Superior temporal gyrus (tissue), 1 donor: ENCODE data around the gene MKX.

Source experiments
- DNase-seq: peaks from one replicate; pipeline ENCODE4 v3.0.0-alpha.2; 2016; ENCODE audit errors: extremely low spot score

The MKX gene

GRCh38 chr10:27646604-27647175 is 98.9 kb downstream of the MKX start:
- no peak for DNase-seq

DNA sequence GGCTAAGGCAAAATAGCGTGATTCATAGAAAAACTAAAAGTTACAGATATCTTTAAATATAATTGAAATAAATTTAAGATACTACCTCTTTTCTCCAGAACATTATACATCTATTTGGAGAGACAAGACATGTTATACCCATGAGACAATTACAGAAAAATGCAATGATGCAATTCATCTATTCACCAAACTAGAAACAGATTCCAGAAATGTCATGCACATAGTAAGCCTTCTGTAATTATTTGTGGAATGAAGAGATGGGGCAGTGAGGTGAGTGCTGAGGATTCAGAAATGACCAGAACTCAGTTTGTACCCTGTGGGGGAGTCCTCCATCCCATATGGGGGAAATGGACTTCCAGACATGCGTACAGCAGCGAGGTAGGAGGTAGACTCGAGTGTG is 99.4 kb downstream of the MKX start:
- DNase-seq: no peak

- no peak for DNase-seq
Observed at GRCh38 chr10:27644307-27644939, 101.2 kb downstream of the MKX start.

- DNase-seq: no peak
Observed at GRCh38 chr10:27643301-27643700, 102.3 kb downstream of the MKX start.

DNA sequence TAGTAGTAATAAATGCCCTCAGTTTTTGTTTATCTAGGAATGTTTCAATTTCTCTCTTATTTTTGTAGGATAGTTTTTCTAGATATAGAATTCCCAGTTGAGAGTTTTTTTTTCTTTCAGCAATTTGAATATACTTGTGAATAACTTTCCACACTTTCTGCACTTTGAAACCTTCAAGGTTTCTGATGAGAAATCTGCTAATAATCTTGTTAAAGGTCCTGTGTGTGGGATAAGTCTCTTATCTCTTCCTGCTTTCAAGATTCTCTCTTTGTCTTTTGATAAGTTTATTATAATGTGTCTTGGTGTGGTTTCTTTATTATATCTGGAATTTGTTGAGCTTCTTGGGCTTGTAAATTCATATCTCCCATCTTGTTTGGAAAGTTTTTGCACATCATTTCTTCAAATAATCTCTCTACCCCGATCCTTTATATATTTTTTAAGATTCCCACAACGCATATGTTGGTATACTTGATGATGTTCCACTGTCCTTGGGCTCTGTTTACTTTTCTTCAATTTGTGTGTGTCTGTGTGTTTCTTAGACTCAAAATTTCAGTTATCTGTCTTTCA is 103.5 kb downstream of the MKX start:
- DNase-seq: no peak

GRCh38 chr10:27638071-27638750 is 107.4 kb downstream of the MKX start:
- DNase-seq: no peak

- DNase-seq: no peak
Observed at GRCh38 chr10:27637601-27638000, 108.0 kb downstream of the MKX start.

- no peak for DNase-seq
Observed at GRCh38 chr10:27636816-27637215, 108.8 kb downstream of the MKX start.

- no peak for DNase-seq
Observed at GRCh38 chr10:27635699-27636270, 109.8 kb downstream of the MKX start.

GRCh38 chr10:27635290-27635689 is 110.3 kb downstream of the MKX start:
- DNase-seq: no peak

DNA sequence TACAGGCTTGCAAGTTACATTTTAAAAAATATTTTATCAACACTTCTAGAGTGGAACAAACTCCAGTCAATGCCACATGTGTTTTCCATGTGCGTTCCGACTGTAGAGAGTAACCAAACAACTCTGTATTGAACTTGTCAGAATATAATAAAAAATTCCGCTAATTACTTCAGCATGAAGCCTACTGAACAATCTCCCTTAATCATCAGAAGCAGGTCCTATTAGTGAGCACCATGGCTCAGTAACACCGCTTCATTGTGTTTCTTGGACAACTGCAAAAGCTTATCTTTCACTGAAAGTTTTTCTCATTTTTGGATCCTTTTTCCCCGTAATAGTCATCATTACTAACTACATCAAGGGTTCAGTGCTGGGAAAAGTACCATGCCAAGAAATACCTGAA is 117.0 kb downstream of the MKX start:
- DNase-seq: no peak

DNA sequence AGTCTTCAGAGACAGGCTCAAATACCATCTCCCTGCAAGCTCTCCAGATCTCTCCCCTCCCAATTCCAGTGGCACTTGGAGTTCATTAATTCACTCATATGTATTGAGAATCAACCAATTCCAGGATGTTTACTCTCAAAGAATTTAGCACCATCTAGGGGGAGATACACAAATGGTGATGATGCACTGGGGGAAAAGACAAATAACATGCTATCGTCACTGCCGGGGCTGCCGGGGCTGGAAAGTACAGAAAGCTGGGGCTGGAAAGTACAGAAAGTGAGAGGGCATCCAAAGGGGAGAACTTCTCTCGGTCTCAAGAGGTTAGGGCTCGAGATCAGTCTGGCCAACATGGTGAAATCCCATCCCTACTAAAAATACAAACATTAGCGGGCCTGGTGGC is 118.7 kb downstream of the MKX start:
- DNase-seq: no peak

DNA sequence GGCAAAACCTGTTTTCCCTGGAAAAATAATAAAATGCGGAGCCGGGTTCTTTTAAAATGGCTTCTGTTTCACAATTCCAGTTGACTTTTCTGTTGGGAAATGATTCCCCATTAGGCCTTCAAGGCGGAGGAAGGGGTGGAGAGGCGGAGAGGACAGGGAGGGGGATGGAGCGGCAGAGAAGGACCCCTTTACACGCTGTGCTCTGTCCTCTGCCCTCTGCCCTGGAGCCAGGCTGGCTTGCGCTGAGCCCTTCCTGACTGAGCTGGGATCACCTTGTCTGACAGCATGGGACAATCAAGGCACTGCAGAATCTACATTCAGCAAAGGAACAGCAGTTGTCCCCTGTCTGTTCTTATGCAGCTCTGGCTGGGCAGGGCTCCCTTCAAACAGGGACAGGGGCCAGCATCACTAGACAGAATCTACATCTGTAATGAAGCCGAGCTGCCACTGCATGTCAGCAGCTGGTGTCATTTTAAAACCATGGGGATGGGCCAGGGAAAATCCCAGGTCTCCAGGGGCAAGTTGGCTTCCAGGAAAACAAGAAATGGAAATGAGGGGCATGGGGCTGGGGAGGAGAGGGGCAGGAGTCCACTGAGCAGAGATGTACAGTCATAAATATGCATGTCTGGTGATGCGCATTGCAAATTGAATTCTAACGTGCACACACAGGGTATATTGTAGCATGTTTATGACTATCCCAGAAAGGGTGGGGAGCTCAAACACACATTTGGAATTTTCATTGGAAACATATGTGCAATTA is 120.0 kb downstream of the MKX start:
- DNase-seq: no peak

GRCh38 chr10:27624941-27625340 is 120.7 kb downstream of the MKX start:
- DNase-seq: no peak
